Karpas-422 (cell line): ENCODE data around the gene CARM1. TPM values are rescaled to one million over a fixed set of nuclear protein-coding genes. Genes with fewer than 3 reads are reported as not detected.
A peak's percentile ranks its signal among the peaks of the same experiment; 100 is the strongest.

Experiments used
- DNase-seq: peaks from one replicate; pipeline ENCODE4 v3.0.0-alpha.2; 2015
- H2AFZ ChIP-seq: fragments of 200-600 bp; sonication (generic); 2 replicates; pipeline ENCODE4 v1.6.1; 2014; ENCODE audit warnings: antibody characterized with exemption, low read length, mixed read lengths
- H3K27ac ChIP-seq: fragments of 200-600 bp; sonication (generic); 2 replicates; pipeline ENCODE4 v1.5.1; 2014; ENCODE audit warnings: mild to moderate bottlenecking, low read length, moderate library complexity
- H3K27me3 ChIP-seq: fragments of 200-600 bp; sonication (generic); 2 replicates; pipeline ENCODE4 v1.6.1; 2014; ENCODE audit warnings: low read length, mixed read lengths
- H3K36me3 ChIP-seq: fragments of 200-600 bp; sonication (generic); 2 replicates; pipeline ENCODE4 v1.6.1; 2014; ENCODE audit warnings: low read length, mixed read lengths; ENCODE audit not compliant: insufficient read depth
- H3K4me1 ChIP-seq: fragments of 200-600 bp; sonication (generic); 2 replicates; pipeline ENCODE4 v1.6.1; 2014; ENCODE audit warnings: mild to moderate bottlenecking, low read length, mixed read lengths
- H3K4me2 ChIP-seq: fragments of 200-600 bp; sonication (generic); 2 replicates; pipeline ENCODE4 v1.6.1; 2014; ENCODE audit warnings: low read length, low read depth, mild to moderate bottlenecking; ENCODE audit not compliant: poor library complexity, severe bottlenecking
- H3K4me3 ChIP-seq: fragments of 200-600 bp; sonication (generic); 2 replicates; pipeline ENCODE4 v1.5.1; 2014; ENCODE audit warnings: mild to moderate bottlenecking, antibody characterized with exemption, low read length, mixed read lengths
- H3K79me2 ChIP-seq: fragments of 200-600 bp; sonication (generic); 2 replicates; pipeline ENCODE4 v1.6.1; 2014; ENCODE audit warnings: mild to moderate bottlenecking, low read length, mixed read lengths
- H3K9ac ChIP-seq: fragments of 200-600 bp; sonication (generic); 2 replicates; pipeline ENCODE4 v1.6.0; 2014; ENCODE audit warnings: low read length
- H3K9me2 ChIP-seq: fragments of 200-600 bp; sonication (generic), shearing (Covaris generic); replicated peaks from 2 replicates; pipeline ENCODE4 v1.6.0; 2014; ENCODE audit warnings: mild to moderate bottlenecking, low read length, moderate library complexity; ENCODE audit not compliant: insufficient read depth
- H3K9me3 ChIP-seq: fragments of 300-700, 200-600 bp; sonication (generic); 2 replicates; pipeline ENCODE4 v1.6.1; 2014; ENCODE audit warnings: low read length, mixed read lengths
- H4K20me1 ChIP-seq: fragments of 200-600 bp; sonication (generic); 2 replicates; pipeline ENCODE4 v1.6.1; 2014; ENCODE audit warnings: mild to moderate bottlenecking, antibody characterized with exemption, low read length, low read depth; ENCODE audit not compliant: insufficient read depth
- total RNA-seq: library from RNA; depleted of rRNA; stranded (reverse); fragments of >200 nt; shearing (Covaris generic); gene quantifications from 2 replicates; pipeline ENCODE4 v1.2.3, GENCODE V29; 2014; ENCODE audit warnings: low replicate concordance; rRNA removed

Gene CARM1
- total RNA-seq: 32.7 and 38.2 TPM in 2 replicates

DNA sequence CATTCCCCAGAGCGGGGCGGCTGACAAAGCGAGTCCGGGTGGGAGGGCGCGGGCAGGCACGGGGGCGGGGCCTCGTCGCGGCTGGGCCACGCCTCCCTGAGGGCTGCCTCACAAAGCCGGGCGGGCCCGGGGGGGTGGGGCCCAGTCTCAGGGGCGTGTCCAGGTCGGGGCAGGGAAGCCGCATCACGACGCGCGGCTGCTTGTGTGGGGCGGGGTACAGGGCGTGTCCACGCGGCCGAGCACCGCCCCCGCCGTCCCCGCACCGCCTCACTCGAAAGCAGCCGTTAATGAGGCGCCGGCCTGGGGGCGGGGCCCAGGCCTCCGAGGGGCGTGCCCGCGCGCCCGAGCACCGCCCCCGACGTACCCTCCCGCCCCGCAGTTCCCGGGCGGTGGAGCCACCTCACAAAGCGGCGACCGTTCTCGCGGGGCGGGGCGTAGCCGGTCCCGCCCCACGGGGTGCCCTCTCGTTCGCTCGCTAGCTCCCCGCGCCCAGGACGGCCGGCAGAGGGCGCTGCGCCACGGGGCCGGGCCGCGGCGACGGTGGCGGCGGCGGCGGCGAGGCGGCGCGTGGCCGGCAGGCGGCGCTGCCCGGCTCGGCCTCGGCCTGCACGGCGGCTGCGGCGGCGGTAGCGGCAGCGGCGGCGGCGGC lies at the start of gene CARM1:
CARM1 (plus strand) TSS at position 599 of the 649 bp plus-strand sequence. CDS start 150 bp downstream, outside the sequence.
- Histone ChIP-seq H3K9ac (peak within 1 kb of the TSS; percentile 99), H2AFZ (no peak within 1 kb of the TSS), H3K4me2 (peak within 1 kb of the TSS; percentile 99), H4K20me1 (no peaks in the 10 kb centered on the region), H3K9me2 (no peaks in the 10 kb centered on the region), H3K27ac (peak within 1 kb of the TSS; percentile 86), H3K4me1 (peaks cover 60% of the 10 kb centered on the region), H3K36me3 (0 out of 2 replicates have a peak, but pooled peaks cover 3% of the 10 kb centered on the region), H3K4me3 (peak within 1 kb of the TSS; percentile 94), H3K9me3 (no peaks in the 10 kb centered on the region), H3K79me2 (peaks cover 43% of the 10 kb centered on the region), H3K27me3 (no peaks in the 10 kb centered on the region)
- DNase-seq: peak; percentile 99

DNA sequence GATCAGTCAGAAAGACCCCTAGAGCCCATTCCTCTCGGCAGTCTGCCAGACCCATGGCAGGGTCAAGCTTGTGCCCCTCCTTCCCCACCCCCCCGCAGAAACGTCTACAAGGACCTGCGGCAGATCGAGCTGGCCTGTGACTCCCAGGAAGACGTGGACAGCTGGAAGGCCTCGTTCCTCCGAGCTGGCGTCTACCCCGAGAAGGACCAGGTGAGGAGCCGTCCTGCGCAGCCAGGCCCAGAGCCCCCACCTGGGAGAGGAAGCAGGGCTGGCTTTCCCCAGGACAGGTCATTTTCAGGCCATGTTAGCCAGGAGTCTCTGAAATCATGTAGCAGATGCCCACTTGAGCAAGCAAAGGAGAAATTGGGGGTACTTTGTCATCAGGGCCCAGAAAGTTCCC lies 47.7 kb upstream of the CARM1 start:
- Histone ChIP-seq H3K27ac (no peak overlapping the region), H3K36me3 (peaks cover 4% of the 10 kb centered on the region; the same call in 1 of the 2 replicates), H4K20me1 (no peaks in the 10 kb centered on the region), H3K9ac (no peak overlapping the region), H3K9me3 (no peaks in the 10 kb centered on the region), H3K4me2 (no peak overlapping the region), H3K4me3 (no peak overlapping the region), H3K9me2 (no peaks in the 10 kb centered on the region), H3K79me2 (no peaks in the 10 kb centered on the region), H2AFZ (no peak overlapping the region), H3K27me3 (no peaks in the 10 kb centered on the region), H3K4me1 (no peaks in the 10 kb centered on the region)
- no peak for DNase-seq

DNA sequence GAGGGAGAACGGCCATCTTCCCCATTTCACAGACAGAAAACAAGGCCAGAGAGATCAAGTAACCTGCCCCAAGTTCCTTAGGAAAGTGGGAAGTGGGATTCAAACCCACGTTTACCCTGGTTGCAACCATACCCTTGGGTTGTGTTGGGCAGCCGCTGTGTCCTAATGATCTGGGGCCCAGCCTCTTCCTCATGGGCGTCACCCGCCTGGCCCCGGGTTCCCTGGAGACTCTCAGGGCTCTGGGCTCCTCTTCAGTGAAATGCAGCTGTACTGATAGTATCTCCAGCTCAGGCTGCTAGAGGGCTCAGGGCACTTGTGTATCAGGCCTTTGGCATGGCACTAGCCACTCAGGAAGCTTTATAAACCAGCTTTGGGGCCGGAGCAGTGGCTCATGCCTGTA lies 45.1 kb upstream of the CARM1 start:
- H3K36me3 ChIP-seq: no peaks in the 10 kb centered on the region

DNA sequence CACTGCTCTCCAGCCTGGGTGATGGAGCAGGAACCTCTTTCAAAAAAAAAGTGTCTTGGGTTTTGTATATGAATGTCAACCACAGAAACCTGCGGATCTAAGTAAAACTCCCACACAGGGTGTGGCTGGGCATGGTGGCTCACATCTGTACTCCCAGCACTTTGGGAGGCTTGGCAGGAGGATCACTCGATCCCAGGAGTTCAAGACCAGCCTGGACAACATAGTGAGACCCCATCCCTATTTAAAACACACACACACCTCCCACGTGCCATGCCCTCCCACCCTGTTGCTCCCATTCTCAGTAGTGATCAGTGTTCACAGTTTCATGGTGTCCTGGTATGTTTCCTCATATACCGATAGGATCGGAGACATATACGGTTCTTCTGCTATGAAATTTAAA lies 44.5 kb upstream of the CARM1 start:
- DNase-seq: no peak
- H3K27me3 ChIP-seq: no peaks in the 10 kb centered on the region
- H2AFZ ChIP-seq: no peak overlapping the region
- H3K9me2 ChIP-seq: no peaks in the 10 kb centered on the region
- H3K27ac ChIP-seq: no peak overlapping the region
- H3K4me1 ChIP-seq: no peaks in the 10 kb centered on the region
- no peak overlapping the region for H3K4me2 ChIP-seq
- no peak overlapping the region for H3K4me3 ChIP-seq
- no peaks in the 10 kb centered on the region for H3K9me3 ChIP-seq
- no peaks in the 10 kb centered on the region for H3K36me3 ChIP-seq
- H3K9ac ChIP-seq: no peak overlapping the region
- no peaks in the 10 kb centered on the region for H4K20me1 ChIP-seq
- no peaks in the 10 kb centered on the region for H3K79me2 ChIP-seq

More for the DNA sequence above, 45.1 kb upstream of the CARM1 start:
- no peaks in the 10 kb centered on the region for H3K79me2 ChIP-seq
- H3K9me2 ChIP-seq: no peaks in the 10 kb centered on the region
- peak; percentile 49 for DNase-seq
- H3K4me2 ChIP-seq: no peak overlapping the region
- no peak overlapping the region for H2AFZ ChIP-seq
- H3K4me3 ChIP-seq: no peak overlapping the region
- H3K27ac ChIP-seq: no peak overlapping the region
- H3K9me3 ChIP-seq: no peaks in the 10 kb centered on the region
- H3K9ac ChIP-seq: no peak overlapping the region
- no peaks in the 10 kb centered on the region for H4K20me1 ChIP-seq
- H3K4me1 ChIP-seq: no peaks in the 10 kb centered on the region
- H3K27me3 ChIP-seq: no peaks in the 10 kb centered on the region

DNA sequence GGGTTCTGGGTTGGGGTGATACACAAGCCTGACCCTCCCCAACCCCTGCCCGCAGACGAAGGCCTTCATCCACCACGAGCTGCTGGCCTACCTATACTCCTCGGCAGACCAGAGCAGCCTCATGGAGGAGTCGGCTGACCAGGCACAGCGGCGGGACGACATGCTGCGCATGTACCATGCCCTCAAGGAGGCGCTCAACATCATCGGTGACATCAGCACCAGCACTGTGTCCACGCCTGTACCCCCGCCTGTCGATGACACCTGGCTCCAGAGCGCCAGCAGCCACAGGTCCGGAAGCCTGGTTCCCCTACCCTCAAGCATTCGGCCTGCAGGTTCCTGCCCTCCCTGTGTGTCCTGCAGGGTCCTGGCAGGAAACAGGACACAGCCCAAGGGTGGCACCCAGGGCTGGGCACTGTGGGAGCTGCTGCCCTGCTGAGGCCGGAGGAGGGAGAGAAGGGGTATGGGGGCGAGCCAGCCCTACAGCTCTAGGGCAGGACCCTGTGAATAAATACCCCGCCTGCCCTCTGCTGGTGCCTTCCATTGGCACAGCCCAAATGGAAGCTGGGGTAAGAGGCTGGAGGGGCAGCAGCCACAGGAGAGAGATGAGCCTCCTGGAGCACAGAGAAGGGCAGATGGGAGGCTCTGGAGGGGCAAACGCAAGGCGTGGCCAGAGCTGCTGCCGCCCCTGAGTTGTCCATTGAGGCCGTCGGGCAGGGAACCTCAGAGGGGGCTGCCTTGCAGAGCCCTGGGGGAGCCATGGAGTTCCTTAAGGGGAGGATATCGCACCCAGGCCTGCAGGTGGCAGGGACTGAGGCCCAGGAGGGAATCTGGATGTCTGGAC lies 42.2 kb upstream of the CARM1 start:
- no peak overlapping the region for H2AFZ ChIP-seq
- peak; percentile 70 for DNase-seq

DNA sequence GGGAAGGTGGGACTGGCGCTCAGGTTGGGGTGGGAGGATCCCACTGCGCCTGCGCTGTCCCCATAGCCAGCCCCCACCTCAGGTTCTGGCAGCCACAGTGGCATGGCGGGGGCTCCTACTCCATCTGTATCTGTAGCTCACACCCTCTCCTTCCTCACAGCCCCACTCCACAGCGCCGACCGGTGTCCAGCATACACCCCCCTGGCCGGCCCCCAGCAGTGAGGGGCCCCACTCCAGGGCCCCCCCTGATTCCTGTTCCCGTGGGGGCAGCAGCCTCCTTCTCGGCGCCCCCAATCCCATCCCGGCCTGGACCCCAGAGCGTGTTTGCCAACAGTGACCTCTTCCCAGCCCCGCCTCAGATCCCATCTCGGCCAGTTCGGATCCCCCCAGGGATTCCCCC lies 41.4 kb upstream of the CARM1 start:
- Histone ChIP-seq H3K9me3 (no peaks in the 10 kb centered on the region), H3K4me2 (no peak overlapping the region), H3K9ac (no peak overlapping the region), H3K27ac (no peak overlapping the region), H3K4me1 (no peaks in the 10 kb centered on the region), H3K79me2 (no peaks in the 10 kb centered on the region), H2AFZ (no peak overlapping the region), H4K20me1 (no peaks in the 10 kb centered on the region), H3K36me3 (no peaks in the 10 kb centered on the region), H3K27me3 (no peaks in the 10 kb centered on the region), H3K4me3 (no peak overlapping the region), H3K9me2 (no peaks in the 10 kb centered on the region)
- no peak for DNase-seq

More for the DNA sequence above, 42.2 kb upstream of the CARM1 start:
- no peaks in the 10 kb centered on the region for H3K36me3 ChIP-seq
- no peaks in the 10 kb centered on the region for H3K4me1 ChIP-seq
- no peaks in the 10 kb centered on the region for H4K20me1 ChIP-seq
- no peaks in the 10 kb centered on the region for H3K9me3 ChIP-seq
- H3K9ac ChIP-seq: no peak overlapping the region
- H3K9me2 ChIP-seq: no peaks in the 10 kb centered on the region
- no peak overlapping the region for H3K27ac ChIP-seq
- H3K79me2 ChIP-seq: no peaks in the 10 kb centered on the region
- H3K4me2 ChIP-seq: no peak overlapping the region
- H3K4me3 ChIP-seq: no peak overlapping the region
- no peaks in the 10 kb centered on the region for H3K27me3 ChIP-seq

DNA sequence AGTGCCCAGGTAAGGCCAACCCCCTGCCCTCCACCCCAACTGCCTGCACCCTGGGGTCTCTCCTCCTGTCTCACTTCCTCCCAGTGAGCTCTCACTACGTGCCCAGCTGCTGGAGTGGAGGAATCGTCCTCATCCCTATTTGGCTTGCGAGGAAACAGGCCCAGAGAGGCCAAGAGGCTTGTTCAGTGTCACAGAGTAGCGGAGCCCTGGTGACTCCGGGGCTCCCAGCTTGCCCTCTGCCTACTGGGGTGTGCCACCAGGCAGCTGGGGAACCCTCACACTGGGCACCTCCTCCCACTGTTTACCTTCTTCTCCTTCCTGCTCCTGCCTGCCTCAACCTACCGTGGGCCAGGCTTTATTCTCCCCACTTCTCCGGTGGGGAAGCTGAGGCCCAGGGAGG lies 41.0 kb upstream of the CARM1 start:
- Histone ChIP-seq H2AFZ (no peak overlapping the region), H3K27me3 (no peaks in the 10 kb centered on the region), H3K27ac (no peak overlapping the region), H3K9me2 (no peaks in the 10 kb centered on the region), H3K36me3 (no peaks in the 10 kb centered on the region), H3K9ac (no peak overlapping the region), H3K79me2 (no peaks in the 10 kb centered on the region), H3K4me3 (no peak overlapping the region), H3K4me1 (0 out of 2 replicates have a peak, but pooled peaks cover 2% of the 10 kb centered on the region), H3K4me2 (no peak overlapping the region), H4K20me1 (no peaks in the 10 kb centered on the region), H3K9me3 (no peaks in the 10 kb centered on the region)
- no peak for DNase-seq
